Measurements from ENCODE around the gene UVRAG.

UVRAG gene

DNA sequence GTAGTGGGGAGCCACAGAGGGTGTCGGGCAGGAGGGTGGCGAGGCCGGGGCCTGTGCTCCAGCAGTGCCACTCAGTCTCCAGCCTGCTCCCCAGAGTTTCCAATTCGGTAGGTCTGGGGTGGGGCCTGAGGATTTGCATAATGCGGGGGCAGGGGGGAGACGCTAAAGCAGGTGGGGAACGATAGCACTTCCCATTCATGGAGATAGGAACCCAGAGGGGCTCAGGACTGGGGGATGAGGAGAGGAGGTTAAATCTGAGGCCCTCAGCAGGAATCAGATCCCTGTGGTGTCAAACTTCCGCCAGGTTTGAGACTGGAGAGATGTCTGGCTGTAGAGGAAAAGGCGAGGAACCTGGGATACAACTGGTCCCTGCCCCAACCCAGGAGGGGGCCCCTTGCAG is 361.5 kb downstream of the UVRAG start:
- TF ChIP-seq ZBTB7A (IDR thresholded peaks at IDR 0.05; ENCODE audit: low read depth) (no peak), TCF12 (IDR thresholded peaks at IDR 0.05; ENCODE audit: low read depth) (no peak), TEAD4 (IDR thresholded peaks at IDR 0.05) (no peak), YY1 (IDR thresholded peaks at IDR 0.05; ENCODE audit: low read depth) (no peak), EGR1 (IDR thresholded peaks at IDR 0.05) (no peak), TAF1 (IDR thresholded peaks at IDR 0.05; ENCODE audit: low read depth) (no peak), EP300 (IDR thresholded peaks at IDR 0.05; ENCODE audit: borderline replicate concordance) (no peak), FOXM1 (IDR thresholded peaks at IDR 0.05; ENCODE audit: borderline replicate concordance, low read depth) (no peak), CEBPB (IDR thresholded peaks at IDR 0.05) (no peak)
- TF ChIP-seq, protein P1, sequence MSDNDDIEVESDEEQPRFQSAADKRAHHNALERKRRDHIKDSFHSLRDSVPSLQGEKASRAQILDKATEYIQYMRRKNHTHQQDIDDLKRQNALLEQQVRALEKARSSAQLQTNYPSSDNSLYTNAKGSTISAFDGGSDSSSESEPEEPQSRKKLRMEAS (IDR thresholded peaks at IDR 0.05): no peak

DNA sequence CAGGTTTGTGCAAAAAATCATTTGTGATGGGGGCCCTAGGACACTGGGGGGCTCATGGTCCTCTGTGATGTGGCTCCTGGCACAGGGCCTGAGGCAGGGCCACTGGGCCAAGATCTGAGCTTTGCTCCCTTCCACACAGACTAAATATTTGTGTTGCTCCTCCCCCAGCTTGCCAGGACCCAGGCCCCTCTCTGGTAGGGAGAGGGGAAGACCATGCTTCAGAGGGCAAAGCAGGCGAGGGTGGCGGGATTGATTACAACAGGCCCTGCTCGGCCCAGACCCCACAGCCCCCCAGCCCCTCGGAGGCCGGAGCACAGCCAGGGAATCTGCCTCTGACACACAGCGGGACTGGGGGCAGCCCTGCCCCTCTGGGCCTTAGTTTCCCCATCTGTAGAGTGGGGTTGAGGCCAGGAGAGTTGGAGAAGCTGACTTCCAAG is 362.3 kb downstream of the UVRAG start:
- TF ChIP-seq RAD21 (IDR thresholded peaks at IDR 0.05; ENCODE audit: low read depth): no peak
- no peak for TF ChIP-seq NFIC (IDR thresholded peaks at IDR 0.05)
- TF ChIP-seq FOXM1 (IDR thresholded peaks at IDR 0.05; ENCODE audit: borderline replicate concordance, low read depth): no peak
- TF ChIP-seq YY1 (IDR thresholded peaks at IDR 0.05; ENCODE audit: low read depth): no peak
- TF ChIP-seq ZBTB7A (IDR thresholded peaks at IDR 0.05; ENCODE audit: low read depth): no peak
- TF ChIP-seq, protein P2, sequence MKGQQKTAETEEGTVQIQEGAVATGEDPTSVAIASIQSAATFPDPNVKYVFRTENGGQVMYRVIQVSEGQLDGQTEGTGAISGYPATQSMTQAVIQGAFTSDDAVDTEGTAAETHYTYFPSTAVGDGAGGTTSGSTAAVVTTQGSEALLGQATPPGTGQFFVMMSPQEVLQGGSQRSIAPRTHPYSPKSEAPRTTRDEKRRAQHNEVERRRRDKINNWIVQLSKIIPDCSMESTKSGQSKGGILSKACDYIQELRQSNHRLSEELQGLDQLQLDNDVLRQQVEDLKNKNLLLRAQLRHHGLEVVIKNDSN (IDR thresholded peaks at IDR 0.05): no peak
- TF ChIP-seq TEAD4 (IDR thresholded peaks at IDR 0.05): no peak
- TF ChIP-seq, protein P3, sequence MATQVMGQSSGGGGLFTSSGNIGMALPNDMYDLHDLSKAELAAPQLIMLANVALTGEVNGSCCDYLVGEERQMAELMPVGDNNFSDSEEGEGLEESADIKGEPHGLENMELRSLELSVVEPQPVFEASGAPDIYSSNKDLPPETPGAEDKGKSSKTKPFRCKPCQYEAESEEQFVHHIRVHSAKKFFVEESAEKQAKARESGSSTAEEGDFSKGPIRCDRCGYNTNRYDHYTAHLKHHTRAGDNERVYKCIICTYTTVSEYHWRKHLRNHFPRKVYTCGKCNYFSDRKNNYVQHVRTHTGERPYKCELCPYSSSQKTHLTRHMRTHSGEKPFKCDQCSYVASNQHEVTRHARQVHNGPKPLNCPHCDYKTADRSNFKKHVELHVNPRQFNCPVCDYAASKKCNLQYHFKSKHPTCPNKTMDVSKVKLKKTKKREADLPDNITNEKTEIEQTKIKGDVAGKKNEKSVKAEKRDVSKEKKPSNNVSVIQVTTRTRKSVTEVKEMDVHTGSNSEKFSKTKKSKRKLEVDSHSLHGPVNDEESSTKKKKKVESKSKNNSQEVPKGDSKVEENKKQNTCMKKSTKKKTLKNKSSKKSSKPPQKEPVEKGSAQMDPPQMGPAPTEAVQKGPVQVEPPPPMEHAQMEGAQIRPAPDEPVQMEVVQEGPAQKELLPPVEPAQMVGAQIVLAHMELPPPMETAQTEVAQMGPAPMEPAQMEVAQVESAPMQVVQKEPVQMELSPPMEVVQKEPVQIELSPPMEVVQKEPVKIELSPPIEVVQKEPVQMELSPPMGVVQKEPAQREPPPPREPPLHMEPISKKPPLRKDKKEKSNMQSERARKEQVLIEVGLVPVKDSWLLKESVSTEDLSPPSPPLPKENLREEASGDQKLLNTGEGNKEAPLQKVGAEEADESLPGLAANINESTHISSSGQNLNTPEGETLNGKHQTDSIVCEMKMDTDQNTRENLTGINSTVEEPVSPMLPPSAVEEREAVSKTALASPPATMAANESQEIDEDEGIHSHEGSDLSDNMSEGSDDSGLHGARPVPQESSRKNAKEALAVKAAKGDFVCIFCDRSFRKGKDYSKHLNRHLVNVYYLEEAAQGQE (IDR thresholded peaks at IDR 0.05; ENCODE audit: low read depth): no peak
- TF ChIP-seq CEBPB (IDR thresholded peaks at IDR 0.05): no peak
- no peak for TF ChIP-seq EGR1 (IDR thresholded peaks at IDR 0.05)
- TF ChIP-seq CREB1 (IDR thresholded peaks at IDR 0.05; ENCODE audit: low read depth): no peak
- no peak for TF ChIP-seq TAF1 (IDR thresholded peaks at IDR 0.05; ENCODE audit: low read depth)
- TF ChIP-seq, protein P1 (IDR thresholded peaks at IDR 0.05): no peak
- no peak for TF ChIP-seq EP300 (IDR thresholded peaks at IDR 0.05; ENCODE audit: borderline replicate concordance)
- no peak for TF ChIP-seq TCF12 (IDR thresholded peaks at IDR 0.05; ENCODE audit: low read depth)

DNA sequence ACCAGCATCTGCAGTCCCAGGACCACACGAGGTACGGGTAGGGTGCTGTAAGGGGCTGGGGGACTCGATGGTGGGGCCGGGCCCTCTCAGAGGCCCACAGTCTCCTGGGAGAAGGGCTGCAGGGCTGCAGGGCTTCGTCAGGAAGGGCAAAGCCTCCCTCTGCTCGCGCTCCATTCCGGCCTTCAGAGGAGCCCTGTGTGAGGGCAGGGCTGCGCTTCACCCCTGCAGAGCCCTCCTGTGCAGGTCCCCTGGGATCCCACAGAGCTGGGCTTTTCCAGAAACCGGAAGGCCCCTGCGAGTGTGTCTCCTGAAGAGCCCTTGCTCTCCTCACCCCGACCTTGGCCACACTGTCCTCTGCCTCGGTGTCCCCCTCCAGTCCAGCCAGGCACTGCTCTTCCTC is 364.1 kb downstream of the UVRAG start:
- TF ChIP-seq, protein P2 (IDR thresholded peaks at IDR 0.05): no peak
- no peak for TF ChIP-seq EGR1 (IDR thresholded peaks at IDR 0.05)

DNA sequence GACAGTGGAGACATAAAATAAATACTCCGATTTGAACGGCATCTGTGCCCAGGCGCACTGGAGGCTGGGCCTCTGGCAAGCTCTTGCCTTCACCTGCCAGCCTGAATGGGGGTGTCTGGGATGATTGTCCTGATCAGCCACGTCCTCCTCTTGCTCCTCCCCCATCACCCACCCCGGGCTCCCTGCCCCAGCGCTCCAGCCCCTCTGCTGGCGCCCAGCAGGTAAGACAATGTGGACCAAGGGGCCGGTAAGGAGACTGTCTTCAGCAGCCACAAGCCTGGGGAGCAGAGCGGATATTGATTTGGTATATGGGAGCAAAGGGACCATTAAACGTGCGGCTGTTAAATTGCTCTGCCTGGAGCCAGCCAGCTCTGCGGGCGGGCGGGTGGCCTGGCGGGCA is 366.4 kb downstream of the UVRAG start:
- TF ChIP-seq YY1 (IDR thresholded peaks at IDR 0.05; ENCODE audit: low read depth): no peak
- TF ChIP-seq, protein P1 (IDR thresholded peaks at IDR 0.05): no peak
- TF ChIP-seq ZBTB7A (IDR thresholded peaks at IDR 0.05; ENCODE audit: low read depth): no peak
- no peak for TF ChIP-seq TEAD4 (IDR thresholded peaks at IDR 0.05)
- no peak for TF ChIP-seq EP300 (IDR thresholded peaks at IDR 0.05; ENCODE audit: borderline replicate concordance)
- no peak for TF ChIP-seq RAD21 (IDR thresholded peaks at IDR 0.05; ENCODE audit: low read depth)
- TF ChIP-seq CEBPB (IDR thresholded peaks at IDR 0.05): no peak
- TF ChIP-seq, protein P2 (IDR thresholded peaks at IDR 0.05): no peak
- TF ChIP-seq, protein P3 (IDR thresholded peaks at IDR 0.05; ENCODE audit: low read depth): no peak
- TF ChIP-seq CREB1 (IDR thresholded peaks at IDR 0.05; ENCODE audit: low read depth): no peak
- TF ChIP-seq TCF12 (IDR thresholded peaks at IDR 0.05; ENCODE audit: low read depth): no peak
- TF ChIP-seq TAF1 (IDR thresholded peaks at IDR 0.05; ENCODE audit: low read depth): no peak
- no peak for TF ChIP-seq EGR1 (IDR thresholded peaks at IDR 0.05)
- no peak for TF ChIP-seq NFIC (IDR thresholded peaks at IDR 0.05)
- no peak for TF ChIP-seq FOXM1 (IDR thresholded peaks at IDR 0.05; ENCODE audit: borderline replicate concordance, low read depth)

DNA sequence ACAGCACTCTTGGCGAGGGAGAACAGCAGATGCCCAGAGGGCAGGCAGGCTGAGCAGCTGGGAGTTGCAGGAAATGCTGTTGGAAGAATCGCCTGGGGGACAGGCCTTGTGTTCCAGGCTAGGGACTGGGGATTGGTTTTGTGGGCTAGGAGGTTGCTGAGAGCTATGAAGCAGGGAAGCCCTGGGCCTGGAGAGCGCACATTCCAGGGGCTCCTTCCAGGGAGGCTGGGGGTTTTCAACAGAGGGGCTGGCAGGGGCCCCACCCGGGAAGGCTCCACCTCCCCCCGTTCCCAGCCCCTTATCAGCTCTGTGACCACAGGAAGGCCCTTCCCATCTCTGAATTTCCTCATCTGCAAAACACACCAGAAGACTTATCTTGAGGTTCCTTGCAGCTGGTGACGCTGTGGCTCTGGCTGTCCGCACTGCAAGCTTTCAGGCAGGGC is 369.6 kb downstream of the UVRAG start:
- TF ChIP-seq, protein P3 (IDR thresholded peaks at IDR 0.05; ENCODE audit: low read depth): no peak
- TF ChIP-seq CEBPB (IDR thresholded peaks at IDR 0.05): no peak
- no peak for TF ChIP-seq EGR1 (IDR thresholded peaks at IDR 0.05)
- no peak for TF ChIP-seq NFIC (IDR thresholded peaks at IDR 0.05)
- TF ChIP-seq EP300 (IDR thresholded peaks at IDR 0.05; ENCODE audit: borderline replicate concordance): no peak
- TF ChIP-seq, protein P1 (IDR thresholded peaks at IDR 0.05): no peak
- TF ChIP-seq TEAD4 (IDR thresholded peaks at IDR 0.05): no peak
- TF ChIP-seq FOXM1 (IDR thresholded peaks at IDR 0.05; ENCODE audit: borderline replicate concordance, low read depth): no peak
- no peak for TF ChIP-seq RAD21 (IDR thresholded peaks at IDR 0.05; ENCODE audit: low read depth)
- no peak for TF ChIP-seq TCF12 (IDR thresholded peaks at IDR 0.05; ENCODE audit: low read depth)
- no peak for TF ChIP-seq CREB1 (IDR thresholded peaks at IDR 0.05; ENCODE audit: low read depth)
- TF ChIP-seq, protein P2 (IDR thresholded peaks at IDR 0.05): no peak
- no peak for TF ChIP-seq YY1 (IDR thresholded peaks at IDR 0.05; ENCODE audit: low read depth)
- TF ChIP-seq TAF1 (IDR thresholded peaks at IDR 0.05; ENCODE audit: low read depth): no peak
- TF ChIP-seq ZBTB7A (IDR thresholded peaks at IDR 0.05; ENCODE audit: low read depth): no peak

All from Ishikawa (cell line).